Measurements from ENCODE around the gene SGK2.

DNA sequence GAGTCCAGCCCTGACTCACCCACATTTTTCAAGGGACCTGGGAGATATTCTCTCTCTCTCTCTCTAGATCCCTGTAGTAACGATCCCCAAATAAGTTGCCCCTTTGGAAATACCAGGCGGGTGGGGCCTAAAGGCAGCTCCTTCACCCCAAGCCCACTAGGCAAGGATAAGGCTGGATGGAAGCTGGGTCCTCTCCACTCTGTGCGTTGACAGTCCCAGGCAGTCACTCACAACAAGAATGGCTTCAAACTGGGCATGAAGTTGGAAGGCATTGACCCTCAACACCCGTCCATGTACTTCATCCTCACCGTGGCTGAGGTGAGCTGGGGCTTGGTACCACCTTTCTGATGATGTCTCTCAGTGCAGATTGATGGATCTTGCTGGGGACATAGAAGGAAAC is 29.8 kb upstream of the SGK2 start:
- TF ChIP-seq, protein P1, sequence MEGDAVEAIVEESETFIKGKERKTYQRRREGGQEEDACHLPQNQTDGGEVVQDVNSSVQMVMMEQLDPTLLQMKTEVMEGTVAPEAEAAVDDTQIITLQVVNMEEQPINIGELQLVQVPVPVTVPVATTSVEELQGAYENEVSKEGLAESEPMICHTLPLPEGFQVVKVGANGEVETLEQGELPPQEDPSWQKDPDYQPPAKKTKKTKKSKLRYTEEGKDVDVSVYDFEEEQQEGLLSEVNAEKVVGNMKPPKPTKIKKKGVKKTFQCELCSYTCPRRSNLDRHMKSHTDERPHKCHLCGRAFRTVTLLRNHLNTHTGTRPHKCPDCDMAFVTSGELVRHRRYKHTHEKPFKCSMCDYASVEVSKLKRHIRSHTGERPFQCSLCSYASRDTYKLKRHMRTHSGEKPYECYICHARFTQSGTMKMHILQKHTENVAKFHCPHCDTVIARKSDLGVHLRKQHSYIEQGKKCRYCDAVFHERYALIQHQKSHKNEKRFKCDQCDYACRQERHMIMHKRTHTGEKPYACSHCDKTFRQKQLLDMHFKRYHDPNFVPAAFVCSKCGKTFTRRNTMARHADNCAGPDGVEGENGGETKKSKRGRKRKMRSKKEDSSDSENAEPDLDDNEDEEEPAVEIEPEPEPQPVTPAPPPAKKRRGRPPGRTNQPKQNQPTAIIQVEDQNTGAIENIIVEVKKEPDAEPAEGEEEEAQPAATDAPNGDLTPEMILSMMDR (conservative IDR thresholded peaks at IDR 0.05; ENCODE audit: low read length) = no peak
- TF ChIP-seq EZH2phosphoT487 (IDR thresholded peaks at IDR 0.05; ENCODE audit: borderline replicate concordance, low read depth, low read length) = no peak
